GM19328 (cell line): ENCODE measurements around the gene LIPT1.
A peak's percentile ranks its signal among the peaks of the same experiment; 100 is the strongest.
"Not testable (repeated sequence)": the region's sequence is repeated elsewhere in the genome, so short reads cannot be mapped to it uniquely, and the experiment has no call there.

Experiments
- ATAC-seq: cut with Tn5 transposase; IDR thresholded peaks from one replicate; pipeline ENCODE4 v1.9.1; 2021; ENCODE audit warnings: mild to moderate bottlenecking, moderate library complexity; ENCODE audit not compliant: unreplicated experiment

Gene LIPT1

GRCh38 chr2:99154643-99155536 is at the start of gene LIPT1, which contains the start of gene TSGA10:
LIPT1 (plus strand) TSS chr2:99154967; CDS start chr2:99161958, 6,991 bp downstream.
TSGA10 (minus strand) TSS chr2:99154942; CDS start chr2:99109439, 45,503 bp downstream.
- peak; percentile 98 for ATAC-seq

DNA sequence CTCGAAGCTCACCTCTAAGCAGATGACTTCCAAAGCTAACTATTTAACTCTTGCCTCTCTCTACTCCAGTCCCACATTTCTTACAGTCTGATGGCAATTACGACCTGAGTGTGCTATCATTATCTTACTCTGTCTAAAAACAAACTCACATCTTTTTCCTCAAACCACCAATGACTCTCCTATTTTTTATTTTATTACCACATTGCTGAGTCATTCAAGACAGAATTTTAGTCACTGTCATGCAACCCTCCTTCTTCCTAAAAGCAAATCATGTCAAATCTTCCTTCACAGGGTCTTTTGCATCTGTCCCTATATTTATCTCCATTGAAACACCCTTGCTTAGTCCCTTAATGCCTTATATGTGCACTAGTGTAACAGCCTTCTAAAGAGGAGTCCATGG is 47.9 kb upstream of the LIPT1 start:
- ATAC-seq = no peak

- no peak for ATAC-seq
Measured at GRCh38 chr2:99111236-99111635, 43.5 kb upstream of the LIPT1 start.

DNA sequence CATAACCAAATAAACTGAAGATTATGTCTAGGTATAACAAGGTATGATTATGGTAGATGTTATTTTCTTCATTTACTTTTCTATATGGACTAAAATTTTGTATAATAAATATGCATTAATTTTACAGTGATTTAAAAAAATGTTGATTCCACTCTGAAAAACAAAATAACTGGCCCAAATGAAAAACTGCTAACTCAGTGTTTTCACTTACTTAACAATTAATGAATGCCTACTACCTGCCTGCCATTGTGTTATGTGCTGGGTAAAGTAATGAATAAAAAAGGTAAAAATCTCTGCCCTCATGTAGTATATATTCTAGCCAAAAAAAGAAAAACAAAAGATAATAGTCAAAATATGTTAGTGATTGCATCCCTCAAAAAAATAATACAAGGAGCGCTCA is 42.8 kb upstream of the LIPT1 start:
- no peak for ATAC-seq

- no peak for ATAC-seq
Measured at GRCh38 chr2:99112617-99113016, 42.1 kb upstream of the LIPT1 start.

DNA sequence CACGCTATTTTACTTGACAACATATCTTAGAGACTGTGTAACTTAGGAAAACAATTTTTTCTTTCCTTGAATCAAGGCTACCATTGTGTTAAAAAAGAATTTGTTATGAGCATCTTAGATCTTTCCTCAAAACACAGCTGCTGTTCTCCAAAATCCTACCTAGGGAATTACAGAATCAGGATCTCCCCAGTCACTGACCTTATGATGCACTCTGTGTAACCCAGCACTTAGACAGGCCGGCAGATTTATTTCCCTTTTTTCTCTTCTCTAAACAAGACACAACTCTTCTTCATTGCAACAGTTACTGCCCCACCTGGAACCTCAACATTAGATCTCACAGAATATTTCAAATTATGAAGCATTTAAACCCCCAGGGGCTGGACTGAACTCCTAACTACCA is 26.8 kb upstream of the LIPT1 start:
- no peak for ATAC-seq

GRCh38 chr2:99135044-99135556 is 19.7 kb upstream of the LIPT1 start:
- ATAC-seq = not testable (repeated sequence)

- no peak for ATAC-seq
Measured at GRCh38 chr2:99139003-99139402, 15.8 kb upstream of the LIPT1 start.

DNA sequence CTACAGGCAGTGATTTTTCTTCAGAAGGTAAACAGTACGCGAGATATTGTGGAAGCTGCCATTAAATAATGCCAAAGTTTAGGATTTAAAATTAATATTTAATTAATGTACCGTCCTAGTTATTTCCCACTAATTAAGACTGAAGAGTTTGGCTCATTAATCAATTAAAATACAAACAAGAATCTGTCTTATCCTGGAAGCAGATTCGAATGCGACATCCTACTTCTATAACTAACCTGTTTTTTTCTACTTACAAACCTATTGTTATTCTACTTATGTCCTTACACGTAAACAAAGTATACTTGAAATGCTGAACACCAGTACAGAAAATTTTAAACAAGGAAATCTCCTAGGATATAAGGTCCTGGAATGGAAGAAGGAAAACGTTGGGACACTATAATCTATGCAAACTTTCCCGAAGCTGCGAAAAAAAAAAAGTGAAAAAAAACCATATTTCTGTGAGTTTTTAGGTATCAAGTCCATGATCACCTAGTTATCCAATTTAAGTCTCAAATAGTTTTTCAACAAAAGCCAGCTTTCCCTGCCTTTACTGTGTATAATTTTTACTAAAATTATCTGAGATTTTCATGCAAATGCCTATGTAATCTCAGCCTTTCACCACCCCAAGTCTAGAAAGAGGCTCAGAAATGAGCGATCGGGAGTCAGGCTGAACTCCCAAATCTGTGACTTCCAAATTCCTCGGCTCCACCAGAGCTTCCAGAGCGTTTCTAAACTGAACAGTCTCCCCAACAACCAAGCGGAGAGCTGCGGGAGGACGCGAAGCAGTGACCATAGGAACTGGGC is 14.5 kb upstream of the LIPT1 start:
- ATAC-seq = no peak

- ATAC-seq = no peak
Measured at GRCh38 chr2:99140860-99141109, 14.0 kb upstream of the LIPT1 start.

DNA sequence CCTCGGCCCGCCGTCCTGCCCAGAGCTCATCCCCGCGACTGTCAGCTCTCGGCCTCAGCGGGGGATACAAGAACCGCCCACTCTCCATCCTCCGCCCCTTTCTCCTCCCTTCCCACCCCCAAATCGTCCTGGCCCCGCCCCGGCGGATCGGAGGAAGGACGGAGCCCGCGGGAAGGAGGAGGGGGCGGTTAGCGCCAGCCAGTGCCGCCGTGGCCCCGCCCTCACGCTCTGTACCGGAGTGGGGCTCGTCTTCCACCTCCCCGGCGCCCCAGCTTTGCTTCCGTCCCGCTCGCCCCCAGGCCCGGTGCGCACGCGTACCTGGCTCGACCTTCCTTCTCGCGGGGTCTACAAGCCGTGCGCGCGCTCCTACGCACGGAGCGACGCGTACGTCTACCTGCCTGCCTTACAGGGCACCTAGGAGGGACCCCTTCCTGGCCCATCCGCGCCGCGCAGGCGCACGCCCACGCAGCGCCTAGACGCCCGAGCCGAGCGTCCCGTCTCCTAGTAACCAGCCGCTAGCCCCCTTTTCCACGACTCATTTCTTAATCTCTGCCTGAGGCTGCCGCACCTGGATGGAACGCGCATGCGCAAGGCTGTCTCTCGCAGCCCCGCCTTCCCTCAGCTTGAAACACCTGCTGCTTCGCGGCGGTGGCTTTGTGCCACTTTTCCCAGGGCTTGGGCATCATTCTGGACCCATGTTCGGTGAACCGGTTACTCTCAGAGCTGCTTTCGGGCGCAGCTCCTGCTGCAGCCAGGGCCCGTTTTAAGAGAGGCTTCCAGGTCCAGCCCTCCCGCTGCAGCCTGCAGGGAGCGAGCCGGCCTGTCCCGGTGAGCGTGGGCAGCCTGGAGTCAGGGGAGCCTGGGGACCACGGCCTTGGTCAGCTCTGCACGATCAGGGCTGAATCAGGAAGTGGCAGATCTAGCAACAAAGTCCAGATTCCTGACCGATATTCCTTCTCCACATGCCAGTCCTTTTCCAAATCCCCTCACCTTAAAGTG is 13.4 kb upstream of the LIPT1 start, which contains the start of gene C2orf15:
TSS of gene C2orf15 (plus strand) at position 598 of the 999 bp plus-strand sequence. CDS start 8,852 bp downstream, outside the sequence.
- peak; percentile 89 for ATAC-seq

- ATAC-seq = no peak
Measured at GRCh38 chr2:99150706-99151105, 4.1 kb upstream of the LIPT1 start.

DNA sequence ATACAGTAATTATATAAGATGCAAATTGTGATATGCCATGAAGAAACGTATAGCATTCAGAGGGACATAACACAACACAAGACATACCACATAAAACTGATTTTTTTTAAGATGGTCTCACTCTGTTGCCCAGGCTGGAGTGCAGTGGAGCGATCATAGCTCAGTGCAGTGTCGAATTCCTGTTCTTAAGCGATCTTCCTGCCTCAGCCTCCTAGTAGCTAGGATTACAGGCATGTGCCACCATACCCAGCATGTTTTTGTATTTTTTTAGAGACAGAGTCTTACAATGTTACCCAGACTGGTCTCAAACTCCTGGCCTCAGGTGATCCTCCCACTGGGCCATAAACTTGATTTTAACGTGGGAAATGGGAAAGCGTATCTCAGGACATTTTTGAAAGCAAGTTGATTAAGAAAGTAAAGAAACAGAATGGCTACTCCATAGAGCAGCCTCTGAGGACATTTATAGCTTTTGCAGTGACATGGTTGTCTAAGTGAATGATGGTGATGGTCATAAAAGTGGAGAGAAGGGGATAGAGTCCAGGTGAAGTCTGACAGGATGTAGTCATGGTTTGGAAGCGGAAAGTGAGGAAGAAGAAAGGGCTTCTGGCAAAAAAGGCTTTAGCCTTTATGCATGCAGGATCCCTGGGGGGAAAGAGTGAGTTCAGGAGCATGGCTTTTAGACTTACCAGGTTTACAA is 2.4 kb upstream of the LIPT1 start:
- ATAC-seq = no peak

GRCh38 chr2:99153921-99154604 is 704 bp upstream of the LIPT1 start:
- ATAC-seq = no peak

- no peak for ATAC-seq
Measured at GRCh38 chr2:99156891-99157290, 2.1 kb downstream of the LIPT1 start.

DNA sequence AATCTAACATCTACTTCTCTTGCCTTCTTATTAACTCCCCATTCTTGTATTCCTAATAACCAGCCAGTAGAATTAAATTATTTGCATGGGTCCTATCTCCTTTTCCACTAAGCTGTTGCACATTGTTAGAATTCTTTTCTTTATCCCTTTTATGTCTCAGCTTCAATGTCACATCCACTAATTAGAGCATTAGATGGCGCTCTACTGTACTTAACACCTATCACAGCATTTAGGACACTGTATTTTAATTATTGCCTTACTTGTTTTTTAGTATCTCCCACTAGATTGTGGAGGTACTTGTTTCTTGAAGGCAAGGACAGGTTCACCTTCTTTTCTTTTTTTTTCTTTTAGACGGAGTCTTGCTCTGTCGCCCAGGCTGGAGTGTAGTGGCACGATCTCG is 3.8 kb downstream of the LIPT1 start:
- ATAC-seq = no peak

DNA sequence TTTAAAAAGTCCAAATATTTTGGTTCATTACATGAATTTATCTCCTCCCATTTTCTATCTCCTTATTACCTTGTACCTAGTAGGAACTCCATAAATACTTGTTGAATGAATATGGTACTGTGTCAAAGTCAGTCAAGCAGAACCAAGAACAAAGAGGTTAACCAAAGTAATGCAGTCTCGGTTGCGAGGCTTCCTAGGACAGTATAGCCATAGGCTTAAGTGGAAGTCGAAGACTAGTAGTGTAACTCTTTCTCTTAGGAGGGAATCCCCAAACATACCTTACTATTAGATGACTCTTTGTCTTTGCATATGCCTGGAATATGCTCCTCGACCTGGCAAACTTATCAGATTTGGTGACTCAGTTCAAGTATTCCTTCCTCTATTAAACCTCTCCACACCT is 4.8 kb downstream of the LIPT1 start:
- no peak for ATAC-seq

GRCh38 chr2:99166218-99166617 is 11.5 kb downstream of the LIPT1 start:
- no peak for ATAC-seq

DNA sequence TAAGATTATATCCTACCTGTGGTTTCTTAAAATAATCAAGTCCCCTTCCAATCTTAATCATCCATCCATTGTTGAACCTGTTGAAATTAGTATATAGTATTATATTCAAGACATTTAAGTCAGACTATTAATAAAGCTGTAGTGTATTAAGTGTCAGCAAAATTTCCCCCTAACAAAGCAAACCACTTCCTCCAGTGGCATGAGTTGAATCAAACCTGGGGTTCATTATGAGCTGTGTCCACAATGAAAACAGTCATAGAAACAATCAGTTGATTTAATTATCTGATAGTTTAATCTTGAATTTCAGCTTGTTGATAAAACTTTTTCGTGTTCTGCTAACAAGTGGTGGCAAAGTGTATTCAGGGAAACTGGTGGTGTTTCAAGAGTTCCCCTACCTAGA is 14.8 kb downstream of the LIPT1 start:
- ATAC-seq = no peak
